ENCODE measurements around the gene NIM1K.
"Not testable (repeated sequence)": the region's sequence is repeated elsewhere in the genome, so short reads cannot be mapped to it uniquely, and the experiment has no call there.

The NIM1K gene

DNA sequence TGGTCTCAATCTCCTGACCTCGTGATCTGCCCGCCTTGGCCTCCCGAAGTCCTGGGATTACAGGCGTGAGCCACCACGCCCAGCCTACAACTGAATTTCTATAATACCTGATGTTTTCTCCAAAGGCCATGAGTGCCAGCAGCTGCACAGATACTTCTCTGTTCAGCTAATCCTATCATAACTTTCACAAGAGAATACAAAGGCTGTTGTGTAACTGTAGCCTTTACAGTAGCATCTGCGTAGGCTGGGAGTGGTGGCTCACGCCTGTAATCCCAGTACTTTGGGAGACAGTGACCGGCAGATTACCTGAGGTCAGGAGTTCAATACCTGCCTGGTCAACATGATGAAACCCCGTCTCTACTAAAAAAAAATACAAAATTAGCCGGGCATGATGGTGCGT is 8.9 kb upstream of the NIM1K start:
- not testable (repeated sequence) for DNase-seq (ENCODE audit: low read depth in 1 of 2, low spot score in 1 of 2)

DNA sequence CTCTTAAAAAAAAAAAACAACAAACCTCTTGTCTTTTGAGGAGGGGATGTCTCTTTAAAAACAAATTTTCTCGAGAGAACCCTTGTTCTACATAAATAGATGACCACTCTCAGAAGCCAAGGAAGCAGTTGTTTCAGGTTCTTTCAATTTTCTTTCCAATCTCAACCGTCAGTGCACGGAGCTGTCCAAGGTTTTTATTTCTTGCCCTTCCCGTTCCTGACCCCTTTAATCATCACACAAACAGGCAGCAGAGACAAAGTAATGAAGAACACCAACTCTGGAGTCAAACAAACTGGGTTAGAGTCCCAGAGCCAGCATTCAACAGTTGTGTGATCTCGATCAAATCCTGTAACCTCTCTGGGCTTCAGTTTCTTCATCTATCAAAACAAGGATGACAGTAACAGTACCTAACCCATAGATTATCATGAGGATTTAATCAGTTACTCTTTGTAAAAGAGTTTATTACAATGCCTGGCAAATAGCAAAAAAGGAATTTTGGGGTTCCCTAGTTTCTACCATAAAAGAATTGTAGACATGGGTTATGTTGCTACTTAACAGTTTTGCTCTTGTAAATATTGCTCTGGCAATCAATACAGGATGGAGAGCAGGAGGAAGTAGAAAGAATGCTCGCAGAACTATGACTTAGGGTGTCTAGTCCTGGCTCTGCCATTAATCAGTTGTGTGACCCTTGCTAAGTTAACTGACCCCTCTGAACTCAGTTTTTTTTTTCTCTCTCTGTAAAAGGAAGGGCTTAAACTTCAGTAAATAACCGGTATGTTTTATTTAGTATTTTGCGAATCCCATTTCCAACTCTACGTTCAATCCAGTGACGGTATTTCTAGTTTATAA is 1.0 kb upstream of the NIM1K start:
- DNase-seq (ENCODE audit: low read depth in 1 of 2, low spot score in 1 of 2), result no peak

DNA sequence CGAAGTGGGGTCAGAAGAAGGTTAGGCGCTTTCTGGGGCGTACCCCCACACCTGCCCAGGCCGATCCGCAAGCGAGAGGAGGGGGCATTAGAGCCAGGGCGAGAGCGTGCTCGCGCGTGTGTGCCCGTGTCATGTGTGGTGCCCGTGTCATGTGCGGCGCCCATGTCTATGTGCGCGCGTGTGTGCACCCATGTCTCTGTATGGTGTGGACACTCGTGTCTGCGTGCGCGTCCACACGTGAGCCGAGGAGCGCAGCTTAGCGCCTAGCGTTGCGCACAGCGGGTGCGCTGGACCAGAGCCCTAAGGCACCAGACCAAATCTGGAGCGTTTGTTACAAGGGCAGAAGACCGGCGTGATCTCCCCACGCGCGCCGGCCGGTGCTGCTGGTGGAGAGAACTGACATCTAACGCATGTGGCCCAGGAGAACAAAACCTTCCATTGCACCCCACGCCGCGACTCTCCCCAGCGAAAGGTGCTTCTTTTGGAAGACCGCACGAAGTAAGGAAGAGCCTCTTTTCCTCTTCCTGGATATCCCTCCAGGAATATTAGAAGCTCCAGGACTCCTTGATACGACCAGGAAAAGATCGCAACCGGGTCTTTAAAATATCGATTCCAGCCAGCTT is 644 bp downstream of the NIM1K start:
- DNase-seq (ENCODE audit: low read depth in 1 of 2, low spot score in 1 of 2), result peak in 1 of 2 donors; percentile 10

DNA sequence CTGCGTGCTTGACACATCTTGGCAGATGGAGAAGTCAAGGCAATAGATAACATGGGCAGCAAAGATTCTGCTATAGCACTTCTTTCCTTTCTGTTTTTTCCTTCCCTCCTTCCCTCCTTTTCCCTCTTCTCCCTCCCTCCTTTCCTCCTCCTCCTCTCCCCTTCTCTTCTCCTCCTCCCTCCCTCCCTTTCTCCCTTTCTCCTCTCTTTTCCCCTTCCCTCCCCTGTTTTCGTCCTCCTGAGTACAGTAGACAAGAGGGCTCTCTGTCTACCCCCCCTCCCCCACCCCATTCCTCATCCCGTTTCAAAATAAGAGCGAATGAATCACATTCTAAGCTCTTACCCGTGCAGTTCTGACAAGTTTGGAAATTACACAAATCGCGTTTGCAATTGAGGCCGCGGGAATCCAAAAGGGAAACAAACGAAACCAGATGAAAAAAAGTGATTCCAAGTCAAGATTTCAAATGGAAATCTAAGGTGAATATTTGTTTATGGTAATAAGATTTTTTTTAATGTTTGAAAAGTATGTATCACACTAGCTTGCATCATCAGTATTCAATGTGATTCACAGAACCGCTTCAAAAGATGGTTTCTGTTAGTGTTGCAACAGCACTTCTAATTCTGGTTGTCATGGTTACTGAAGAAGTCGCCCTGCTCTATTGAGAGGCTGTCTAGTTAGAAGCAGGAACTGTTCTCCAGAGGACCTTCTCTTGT is 1.3 kb downstream of the NIM1K start:
- DNase-seq (ENCODE audit: low read depth in 1 of 2, low spot score in 1 of 2), result peak; percentile 13 to 43

DNA sequence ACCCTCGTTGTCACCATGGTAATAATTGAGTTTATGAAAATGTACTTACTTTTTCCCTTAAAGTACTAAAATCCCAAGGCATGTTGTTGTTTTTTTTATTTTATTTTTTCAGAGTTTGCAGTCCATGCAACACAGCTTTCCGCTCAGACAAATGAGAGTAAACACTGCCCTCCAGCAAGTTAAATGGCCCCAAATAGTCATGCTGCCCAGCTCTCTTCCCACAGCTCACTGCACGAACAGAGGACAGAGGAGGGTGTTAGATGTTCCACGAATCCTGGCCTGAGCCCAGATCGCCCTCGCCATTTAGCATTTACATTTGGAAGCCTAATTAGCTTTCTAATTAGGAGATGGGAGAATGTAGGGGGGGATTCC is 1.9 kb downstream of the NIM1K start:
- DNase-seq (ENCODE audit: low read depth in 1 of 2, low spot score in 1 of 2), result no peak

DNA sequence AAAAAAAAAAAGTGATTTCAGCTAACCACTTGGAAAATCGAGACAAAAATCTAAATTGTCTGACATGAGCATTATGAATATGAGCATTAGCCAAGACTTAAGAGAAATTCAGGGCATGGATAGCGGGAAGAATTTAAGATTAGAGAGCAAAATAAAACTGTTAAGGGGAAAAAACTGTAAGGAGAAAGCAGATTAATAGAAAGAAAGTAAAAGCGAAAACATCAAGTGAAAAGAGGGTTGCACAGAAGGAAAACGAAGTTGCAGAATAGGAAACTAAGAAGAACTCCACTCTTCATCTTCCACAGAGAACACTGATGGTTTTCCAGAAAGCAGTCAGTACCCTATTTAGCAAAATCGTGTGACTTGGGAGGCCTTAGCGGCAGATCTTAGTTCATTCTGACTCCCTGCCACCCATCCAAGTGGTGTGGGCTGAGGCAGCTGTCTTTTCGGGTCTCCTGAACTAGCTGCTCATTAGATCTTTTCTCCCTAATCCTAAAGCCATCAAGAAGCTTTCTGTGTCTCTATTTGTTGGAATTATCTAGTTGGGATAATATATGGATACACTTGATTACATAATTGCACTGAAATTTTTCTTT is 3.7 kb downstream of the NIM1K start:
- no peak for DNase-seq (ENCODE audit: low read depth in 1 of 2, low spot score in 1 of 2)

DNA sequence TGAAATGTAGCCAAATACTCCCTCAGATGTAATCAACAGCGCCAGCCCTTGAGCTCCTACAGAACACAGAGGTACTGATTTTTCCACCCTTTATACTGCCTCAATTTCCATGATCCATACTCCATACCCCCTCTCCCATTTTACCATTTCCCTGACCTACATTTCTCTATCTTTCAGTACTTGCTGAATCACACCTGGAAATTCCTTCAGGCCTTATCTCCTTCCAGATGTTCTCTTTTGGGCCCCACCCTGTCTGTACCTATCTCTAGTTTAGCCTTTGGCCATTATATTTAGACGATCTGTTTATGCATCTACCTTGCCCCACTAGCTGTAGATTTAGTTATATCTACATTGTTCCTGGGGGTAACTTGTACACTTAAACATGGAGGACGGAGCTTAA is 5.5 kb downstream of the NIM1K start:
- DNase-seq (ENCODE audit: low read depth in 1 of 2, low spot score in 1 of 2), result no peak

DNA sequence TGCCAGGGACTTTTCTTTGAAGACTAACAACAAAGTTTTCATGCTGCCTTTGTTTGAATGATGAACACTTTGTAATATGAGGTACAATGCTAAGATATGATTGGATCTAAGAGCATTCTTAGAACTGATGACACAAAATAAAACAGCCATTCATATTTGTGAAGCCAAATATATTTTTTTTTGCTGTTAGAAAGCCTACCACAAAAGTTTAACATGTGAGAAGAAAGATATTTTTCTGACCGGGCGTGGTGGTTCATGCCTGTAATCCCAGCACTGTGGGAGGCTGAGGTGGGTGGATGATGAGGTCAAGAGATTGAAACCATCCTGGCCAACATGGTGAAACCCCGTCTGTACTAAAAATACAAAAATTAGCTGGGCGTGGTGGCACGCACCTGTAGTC is 9.4 kb downstream of the NIM1K start:
- DNase-seq (ENCODE audit: low read depth in 1 of 2, low spot score in 1 of 2), result not testable (repeated sequence)

DNA sequence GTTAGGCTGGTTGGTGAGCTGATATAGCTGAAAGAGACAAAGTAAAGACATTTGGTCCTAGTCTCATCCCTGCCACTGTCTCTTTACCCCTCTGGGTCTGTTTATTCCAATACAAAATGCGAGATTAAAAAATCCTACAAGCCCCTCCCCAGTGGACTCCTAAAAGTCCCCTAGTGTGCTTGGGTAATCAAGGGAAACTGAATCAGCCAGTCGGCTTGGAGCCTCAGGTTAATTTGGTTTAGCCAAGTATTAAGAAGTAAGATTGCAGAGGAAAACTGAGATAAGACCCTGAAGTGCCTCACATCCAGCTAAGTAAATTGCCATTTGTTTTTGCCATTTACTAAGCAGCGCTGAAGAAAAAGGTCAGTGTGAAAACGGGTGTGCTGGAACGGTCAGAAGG is 10.4 kb downstream of the NIM1K start:
- no peak for DNase-seq (ENCODE audit: low read depth in 1 of 2, low spot score in 1 of 2)

DNA sequence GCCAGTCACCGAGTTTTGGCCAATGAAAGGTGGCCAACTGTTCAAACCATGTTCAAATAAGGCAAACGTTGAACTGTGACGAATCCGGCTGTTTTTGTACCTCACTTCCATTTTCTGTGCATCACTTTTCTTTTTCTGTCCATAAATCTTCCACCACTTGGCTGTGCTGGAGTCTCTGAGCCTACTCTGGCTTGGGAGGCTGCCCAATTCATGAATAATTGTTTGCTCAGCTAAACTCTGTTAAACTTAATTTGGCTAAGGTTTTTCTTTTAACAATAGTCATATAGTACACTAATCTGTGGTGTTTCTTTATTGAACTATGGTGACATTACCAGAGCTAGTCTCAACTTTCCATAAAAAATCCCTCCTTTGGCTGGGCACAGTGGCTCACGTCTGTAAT is 11.3 kb downstream of the NIM1K start:
- no peak for DNase-seq (ENCODE audit: low read depth in 1 of 2, low spot score in 1 of 2)

DNA sequence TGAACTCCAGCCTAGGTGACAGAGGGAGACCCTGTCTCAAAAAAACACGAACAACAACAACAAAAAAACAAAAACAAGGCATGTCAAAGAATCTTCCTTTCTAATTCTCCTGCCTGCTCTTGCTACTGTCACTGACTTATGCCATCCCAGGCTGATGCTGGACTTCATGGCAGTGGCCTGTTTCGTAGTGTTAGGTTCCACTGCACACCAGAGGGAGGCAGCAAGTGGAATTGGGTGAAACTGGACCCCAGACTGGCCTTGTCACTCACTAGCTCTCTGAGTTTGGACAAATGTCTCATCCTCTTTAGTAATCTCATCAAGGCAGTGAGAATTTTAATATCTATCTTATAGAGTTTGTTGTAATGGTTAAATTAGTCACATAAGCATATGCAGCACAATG is 12.9 kb downstream of the NIM1K start:
- no peak for DNase-seq (ENCODE audit: low read depth in 1 of 2, low spot score in 1 of 2)

DNA sequence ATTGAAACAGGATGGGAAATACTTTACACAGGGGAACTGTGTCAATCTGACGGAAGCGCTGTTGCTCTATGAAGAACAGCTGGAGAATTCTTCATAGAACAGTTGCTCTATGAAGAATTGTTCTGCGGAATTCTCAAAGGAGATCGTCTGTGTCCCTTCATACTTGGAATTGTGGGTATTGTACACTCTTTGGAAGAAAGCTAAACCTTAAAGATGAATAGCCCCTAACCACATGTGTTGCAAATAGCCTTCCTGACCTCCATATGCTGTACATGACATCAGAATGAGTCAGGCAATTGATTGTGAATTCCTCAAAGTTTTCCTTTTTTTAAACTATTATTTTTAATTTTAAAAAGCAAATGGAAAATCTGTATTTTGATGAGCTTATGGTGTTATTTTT is 15.6 kb downstream of the NIM1K start:
- DNase-seq (ENCODE audit: low read depth in 1 of 2, low spot score in 1 of 2), result no peak

DNA sequence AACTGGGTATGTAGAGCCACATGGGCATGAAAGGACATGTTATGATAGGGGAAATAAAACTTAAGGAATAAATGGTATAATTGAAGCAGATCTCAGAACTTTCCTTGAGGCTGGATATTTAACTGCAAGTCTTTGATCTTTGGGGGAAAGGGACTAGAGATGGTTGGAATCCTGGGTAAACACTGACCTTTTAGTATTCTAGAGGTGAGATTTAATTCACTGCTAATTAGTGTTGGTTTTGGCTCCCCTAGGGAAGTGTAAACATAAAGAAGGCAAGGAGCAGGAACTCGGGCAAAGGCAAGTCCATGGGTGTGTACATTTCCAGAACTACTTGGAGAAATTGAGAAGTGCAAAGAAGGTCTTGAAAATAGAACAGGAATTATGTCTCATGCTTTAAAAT is 16.6 kb downstream of the NIM1K start:
- DNase-seq (ENCODE audit: low read depth in 1 of 2, low spot score in 1 of 2), result no peak

DNA sequence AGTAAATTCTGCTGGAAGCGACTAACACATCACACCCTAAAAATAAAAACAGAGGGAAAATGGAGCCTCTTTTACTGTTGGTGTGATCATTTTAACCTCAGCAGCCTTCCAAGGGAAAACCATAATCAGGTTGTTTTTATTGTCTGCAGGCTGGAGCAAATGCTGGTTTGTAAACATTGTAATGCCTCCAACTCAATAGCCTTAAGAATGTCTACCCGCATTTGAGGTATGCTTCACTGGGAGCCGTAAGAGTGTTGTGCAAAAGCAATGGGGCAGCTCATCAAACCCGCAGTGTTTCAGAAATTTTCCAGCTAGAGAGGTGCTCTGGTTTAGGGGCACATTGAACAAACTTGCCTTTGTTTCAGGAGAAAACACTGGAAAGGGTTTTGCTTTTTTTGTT is 17.0 kb downstream of the NIM1K start:
- no peak for DNase-seq (ENCODE audit: low read depth in 1 of 2, low spot score in 1 of 2)

DNA sequence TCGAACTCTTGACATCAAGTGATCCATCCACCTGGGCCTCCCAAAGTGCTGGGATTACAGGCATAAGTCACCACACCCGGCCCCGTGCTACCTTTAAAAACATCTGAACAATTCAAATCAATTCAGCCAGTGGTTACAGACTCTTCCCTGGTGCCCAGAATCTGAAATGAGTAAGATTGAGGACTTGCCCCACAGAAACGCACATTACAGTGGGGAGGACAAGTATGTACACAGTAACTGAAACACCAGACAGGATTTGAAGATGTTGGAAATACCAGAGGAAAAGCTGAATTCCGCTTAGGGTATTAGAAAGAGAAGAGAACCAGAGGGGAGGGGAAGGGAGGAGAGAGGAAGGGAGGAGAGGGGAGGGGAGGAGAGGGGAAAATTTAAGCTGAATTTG is 17.8 kb downstream of the NIM1K start:
- DNase-seq (ENCODE audit: low read depth in 1 of 2, low spot score in 1 of 2), result no peak

DNA sequence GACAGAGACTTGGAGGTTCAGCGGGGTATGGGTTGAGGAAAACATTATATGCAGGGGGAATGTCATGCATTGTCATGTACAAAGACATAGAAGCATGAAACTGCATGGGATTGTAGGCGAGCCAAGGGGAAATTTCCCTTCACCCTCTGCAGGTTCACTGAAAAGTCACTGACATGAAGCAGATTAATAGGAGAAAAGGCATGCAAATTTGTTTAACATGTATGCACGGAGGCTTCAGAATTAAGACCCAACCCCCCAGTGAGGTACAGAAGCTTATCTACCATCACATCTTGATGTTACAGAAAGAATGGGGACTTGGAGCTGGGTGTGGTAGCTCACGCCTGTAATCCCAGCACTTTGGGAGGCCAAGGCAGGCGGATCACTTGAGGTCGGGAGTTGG is 18.5 kb downstream of the NIM1K start:
- DNase-seq (ENCODE audit: low read depth in 1 of 2, low spot score in 1 of 2), result no peak

DNA sequence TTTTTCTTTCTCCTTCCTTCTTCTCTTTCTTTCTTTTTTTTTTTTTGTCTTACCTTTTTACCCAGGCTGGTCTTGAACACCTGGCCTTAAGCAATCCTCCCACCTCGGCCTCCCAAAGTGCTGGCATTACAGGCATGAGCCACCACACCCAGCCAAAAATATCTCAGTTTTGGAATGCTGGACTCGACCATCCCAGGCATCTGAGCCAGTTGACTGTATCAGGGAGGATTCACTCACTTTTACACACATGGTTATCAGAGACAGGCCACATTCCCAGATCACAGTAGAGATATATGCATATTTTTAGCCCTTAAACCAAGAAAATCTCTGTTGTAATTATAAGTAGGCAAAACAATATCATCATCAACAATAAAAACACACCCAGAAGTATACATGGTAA is 21.9 kb downstream of the NIM1K start:
- no peak for DNase-seq (ENCODE audit: low read depth in 1 of 2, low spot score in 1 of 2)

DNA sequence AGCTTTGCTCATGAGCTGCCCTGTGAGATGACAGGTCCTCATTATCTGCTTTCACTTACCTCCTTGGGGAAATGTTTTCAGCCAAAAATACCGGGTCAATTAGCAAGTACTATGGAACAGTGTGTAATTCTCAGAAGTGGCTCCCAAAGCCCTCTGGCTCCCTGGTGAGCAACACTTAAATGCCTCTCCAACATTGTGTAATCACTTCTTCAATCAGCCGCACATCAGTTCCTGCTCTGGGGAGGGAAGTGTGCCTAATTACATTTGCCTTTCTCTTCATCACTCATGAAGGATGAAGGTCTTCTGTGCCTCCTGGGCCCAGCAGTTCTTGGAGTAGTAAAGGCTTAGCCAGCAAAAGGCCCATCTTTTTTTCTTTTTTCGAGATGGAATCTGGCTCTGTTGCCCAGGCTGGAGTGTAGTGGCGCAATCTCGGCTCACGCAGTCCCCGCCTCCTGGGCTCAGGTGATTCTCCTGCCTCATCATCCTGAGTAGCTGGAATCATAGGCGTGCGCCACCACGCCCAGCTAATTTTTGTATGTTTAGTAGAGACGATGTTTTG is 23.1 kb downstream of the NIM1K start:
- DNase-seq (ENCODE audit: low read depth in 1 of 2, low spot score in 1 of 2), result no peak

DNA sequence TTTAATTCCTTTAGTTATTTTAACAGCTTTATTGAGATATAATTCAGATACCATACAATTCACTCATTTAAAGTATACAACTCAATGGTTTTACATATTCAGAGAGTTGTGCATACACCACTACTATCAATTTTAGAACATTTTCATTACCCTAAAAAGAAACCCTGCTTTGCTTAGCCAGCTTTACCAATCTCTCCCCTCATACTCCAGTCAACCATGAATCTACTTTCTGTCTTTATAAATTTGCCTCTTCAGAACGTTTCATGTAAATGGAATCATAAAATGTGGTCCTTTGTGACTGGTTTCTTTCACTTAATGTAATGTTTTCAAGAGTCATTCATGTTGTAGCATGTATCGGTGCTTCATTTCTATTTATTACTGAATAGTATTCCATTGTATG is 24.9 kb downstream of the NIM1K start:
- DNase-seq (ENCODE audit: low read depth in 1 of 2, low spot score in 1 of 2), result no peak

DNA sequence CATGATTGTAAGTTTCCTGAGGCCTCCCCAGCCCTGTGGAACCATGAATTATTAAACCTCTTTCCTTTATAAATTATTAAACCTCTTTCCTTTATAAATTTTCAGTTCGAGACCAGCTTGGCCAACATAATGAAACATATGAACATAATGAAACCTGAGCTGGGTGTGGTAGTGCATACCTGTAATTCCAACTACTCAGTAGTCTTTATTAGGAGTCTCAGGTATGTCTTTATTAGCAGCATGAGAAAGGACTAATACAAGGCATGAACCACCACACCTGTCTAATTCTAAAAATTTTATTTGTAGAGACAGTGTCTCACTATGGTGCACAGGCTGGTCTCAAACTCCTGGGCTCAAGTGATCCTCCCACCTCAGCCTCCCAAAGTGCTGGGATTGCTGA is 27.1 kb downstream of the NIM1K start:
- DNase-seq (ENCODE audit: low read depth in 1 of 2, low spot score in 1 of 2), result no peak

DNA sequence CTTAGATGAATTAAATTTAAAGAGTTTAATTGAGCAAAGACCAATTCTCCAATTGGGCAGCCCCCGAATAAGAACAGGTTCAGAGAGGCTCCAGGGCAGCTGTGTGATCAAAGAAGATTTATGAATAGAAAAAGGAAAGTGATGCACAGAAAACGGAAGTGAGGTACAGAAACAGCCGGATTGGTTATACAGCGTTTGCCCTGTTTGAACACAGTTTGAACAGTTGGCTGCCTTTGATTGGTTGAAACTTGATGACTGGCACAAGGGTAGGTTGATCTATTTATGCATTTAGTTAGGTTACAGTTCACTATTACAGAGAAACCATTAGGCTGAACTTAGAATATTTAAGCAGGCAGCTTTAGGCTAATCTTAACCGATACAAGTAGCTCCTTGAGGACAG is 29.5 kb downstream of the NIM1K start:
- DNase-seq (ENCODE audit: low read depth in 1 of 2, low spot score in 1 of 2), result no peak
